Activated naive CD4-positive, alpha-beta T cell treated with anti-CD3 and anti-CD28 coated beads, Interleukin-2, amount 50 U/mL, for 24 hours (primary cell): ENCODE measurements around the gene IKZF1.
"Not testable (repeated sequence)": the region's sequence is repeated elsewhere in the genome, so short reads cannot be mapped to it uniquely, and the experiment has no call there.

Experiments used
- H3K27ac Mint-ChIP-seq: one replicate; pipeline ENCODE4 v1.8.0; 2021; ENCODE audit warnings: mild to moderate bottlenecking, mixed read lengths
- H3K27me3 Mint-ChIP-seq: one replicate; pipeline ENCODE4 v1.8.0; 2021; ENCODE audit warnings: mixed read lengths
- H3K36me3 Mint-ChIP-seq: one replicate; pipeline ENCODE4 v1.8.0; 2021; ENCODE audit warnings: mixed read lengths
- H3K4me1 Mint-ChIP-seq: one replicate; pipeline ENCODE4 v1.8.0; 2021; ENCODE audit warnings: mixed read lengths
- H3K4me3 Mint-ChIP-seq: one replicate; pipeline ENCODE4 v1.8.0; 2021; ENCODE audit warnings: mild to moderate bottlenecking, mixed read lengths
- H3K9me3 Mint-ChIP-seq: one replicate; pipeline ENCODE4 v1.8.0; 2021; ENCODE audit warnings: mixed read lengths

The IKZF1 gene

GRCh38 chr7:50332241-50333165, 28.0 kb downstream of the IKZF1 start:
- H3K9me3 Mint-ChIP-seq = no peaks in the 10 kb centered on the region
- H3K4me1 Mint-ChIP-seq = peaks cover 53% of the 10 kb centered on the region
- H3K27ac Mint-ChIP-seq = peak overlapping the region; percentile 99
- H3K4me3 Mint-ChIP-seq = no peak overlapping the region
- peaks cover 33% of the 10 kb centered on the region for H3K36me3 Mint-ChIP-seq
- H3K27me3 Mint-ChIP-seq = no peaks in the 10 kb centered on the region

GRCh38 chr7:50333221-50333651, 28.7 kb downstream of the IKZF1 start:
- peaks cover 46% of the 10 kb centered on the region for H3K4me1 Mint-ChIP-seq
- peak overlapping the region; percentile 99 for H3K27ac Mint-ChIP-seq
- H3K4me3 Mint-ChIP-seq = no peak overlapping the region
- no peaks in the 10 kb centered on the region for H3K27me3 Mint-ChIP-seq
- no peaks in the 10 kb centered on the region for H3K9me3 Mint-ChIP-seq
- peaks cover 28% of the 10 kb centered on the region for H3K36me3 Mint-ChIP-seq

- H3K9me3 Mint-ChIP-seq = no peaks in the 10 kb centered on the region
- H3K4me3 Mint-ChIP-seq = no peak overlapping the region
- H3K36me3 Mint-ChIP-seq = peaks cover 23% of the 10 kb centered on the region
- no peaks in the 10 kb centered on the region for H3K27me3 Mint-ChIP-seq
- H3K27ac Mint-ChIP-seq = no peak overlapping the region
- H3K4me1 Mint-ChIP-seq = peaks cover 36% of the 10 kb centered on the region
Measured at GRCh38 chr7:50334341-50334994, 30.0 kb downstream of the IKZF1 start.

GRCh38 chr7:50335230-50335794, 30.8 kb downstream of the IKZF1 start:
- H3K9me3 Mint-ChIP-seq = no peaks in the 10 kb centered on the region
- H3K4me3 Mint-ChIP-seq = no peak overlapping the region
- peaks cover 18% of the 10 kb centered on the region for H3K36me3 Mint-ChIP-seq
- H3K4me1 Mint-ChIP-seq = peaks cover 28% of the 10 kb centered on the region
- H3K27ac Mint-ChIP-seq = no peak overlapping the region
- H3K27me3 Mint-ChIP-seq = no peaks in the 10 kb centered on the region

GRCh38 chr7:50335795-50336754, 31.6 kb downstream of the IKZF1 start:
- Mint-ChIP-seq H3K36me3 (peaks cover 10% of the 10 kb centered on the region), H3K4me1 (peaks cover 20% of the 10 kb centered on the region), H3K9me3 (no peaks in the 10 kb centered on the region), H3K27ac (peak overlapping the region; percentile 99), H3K4me3 (peak overlapping the region; percentile 83), H3K27me3 (no peaks in the 10 kb centered on the region)

GRCh38 chr7:50336894-50337703, 32.6 kb downstream of the IKZF1 start:
- H3K36me3 Mint-ChIP-seq = peaks cover 8% of the 10 kb centered on the region
- peaks cover 10% of the 10 kb centered on the region for H3K4me1 Mint-ChIP-seq
- no peaks in the 10 kb centered on the region for H3K27me3 Mint-ChIP-seq
- peak overlapping the region; percentile 99 for H3K27ac Mint-ChIP-seq
- no peaks in the 10 kb centered on the region for H3K9me3 Mint-ChIP-seq
- peak overlapping the region; percentile 83 for H3K4me3 Mint-ChIP-seq

- not testable (repeated sequence) for H3K9me3 Mint-ChIP-seq, H3K4me1 Mint-ChIP-seq, H3K27me3 Mint-ChIP-seq
- H3K36me3 Mint-ChIP-seq = peaks cover 11% of the 10 kb centered on the region
- H3K27ac Mint-ChIP-seq = peak overlapping the region; percentile 99
- H3K4me3 Mint-ChIP-seq = peak overlapping the region; percentile 83
Measured at GRCh38 chr7:50339472-50339871, 35.0 kb downstream of the IKZF1 start.

- peak overlapping the region; percentile 74 for H3K4me3 Mint-ChIP-seq
- H3K27me3 Mint-ChIP-seq = no peaks in the 10 kb centered on the region
- H3K27ac Mint-ChIP-seq = peak overlapping the region; percentile 90
- H3K36me3 Mint-ChIP-seq = peaks cover 13% of the 10 kb centered on the region
- H3K4me1 Mint-ChIP-seq = peaks cover 1% of the 10 kb centered on the region
- no peaks in the 10 kb centered on the region for H3K9me3 Mint-ChIP-seq
Measured at GRCh38 chr7:50339990-50340500, 35.5 kb downstream of the IKZF1 start.

- H3K36me3 Mint-ChIP-seq = peaks cover 20% of the 10 kb centered on the region
Measured at GRCh38 chr7:50341724-50342123, 37.2 kb downstream of the IKZF1 start.

GRCh38 chr7:50342616-50343114, 38.1 kb downstream of the IKZF1 start:
- Mint-ChIP-seq H3K27ac (peak overlapping the region; percentile 96), H3K9me3 (no peaks in the 10 kb centered on the region), H3K4me3 (peak overlapping the region; percentile 79), H3K27me3 (no peaks in the 10 kb centered on the region), H3K36me3 (peaks cover 19% of the 10 kb centered on the region), H3K4me1 (peaks cover 28% of the 10 kb centered on the region)

More at GRCh38 chr7:50341724-50342123, 37.2 kb downstream of the IKZF1 start:
- Mint-ChIP-seq H3K27ac (peak overlapping the region; percentile 96), H3K27me3 (no peaks in the 10 kb centered on the region), H3K4me1 (peaks cover 18% of the 10 kb centered on the region), H3K4me3 (peak overlapping the region; percentile 79), H3K9me3 (no peaks in the 10 kb centered on the region)

- peak overlapping the region; percentile 86 for H3K4me3 Mint-ChIP-seq
- H3K27ac Mint-ChIP-seq = peak overlapping the region; percentile 98
- peaks cover 5% of the 10 kb centered on the region for H3K9me3 Mint-ChIP-seq
- H3K4me1 Mint-ChIP-seq = peaks cover 68% of the 10 kb centered on the region
- H3K27me3 Mint-ChIP-seq = no peaks in the 10 kb centered on the region
- peaks cover 28% of the 10 kb centered on the region for H3K36me3 Mint-ChIP-seq
Measured at GRCh38 chr7:50346545-50347497, 42.3 kb downstream of the IKZF1 start.

- Mint-ChIP-seq H3K27me3 (no peaks in the 10 kb centered on the region), H3K9me3 (peaks cover 5% of the 10 kb centered on the region), H3K4me3 (peak overlapping the region; percentile 86), H3K27ac (peak overlapping the region; percentile 98), H3K4me1 (peaks cover 75% of the 10 kb centered on the region), H3K36me3 (peaks cover 32% of the 10 kb centered on the region)
Measured at GRCh38 chr7:50347693-50348092, 43.2 kb downstream of the IKZF1 start.
